ENCODE results near the gene CYP2F1.

CYP2F1 gene

GRCh38 chr19:41174297-41174928, 60.2 kb downstream of the CYP2F1 start:
- TF ChIP-seq, protein P1, sequence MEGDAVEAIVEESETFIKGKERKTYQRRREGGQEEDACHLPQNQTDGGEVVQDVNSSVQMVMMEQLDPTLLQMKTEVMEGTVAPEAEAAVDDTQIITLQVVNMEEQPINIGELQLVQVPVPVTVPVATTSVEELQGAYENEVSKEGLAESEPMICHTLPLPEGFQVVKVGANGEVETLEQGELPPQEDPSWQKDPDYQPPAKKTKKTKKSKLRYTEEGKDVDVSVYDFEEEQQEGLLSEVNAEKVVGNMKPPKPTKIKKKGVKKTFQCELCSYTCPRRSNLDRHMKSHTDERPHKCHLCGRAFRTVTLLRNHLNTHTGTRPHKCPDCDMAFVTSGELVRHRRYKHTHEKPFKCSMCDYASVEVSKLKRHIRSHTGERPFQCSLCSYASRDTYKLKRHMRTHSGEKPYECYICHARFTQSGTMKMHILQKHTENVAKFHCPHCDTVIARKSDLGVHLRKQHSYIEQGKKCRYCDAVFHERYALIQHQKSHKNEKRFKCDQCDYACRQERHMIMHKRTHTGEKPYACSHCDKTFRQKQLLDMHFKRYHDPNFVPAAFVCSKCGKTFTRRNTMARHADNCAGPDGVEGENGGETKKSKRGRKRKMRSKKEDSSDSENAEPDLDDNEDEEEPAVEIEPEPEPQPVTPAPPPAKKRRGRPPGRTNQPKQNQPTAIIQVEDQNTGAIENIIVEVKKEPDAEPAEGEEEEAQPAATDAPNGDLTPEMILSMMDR (conservative IDR thresholded peaks at IDR 0.05) = no peak
- no peak for TF ChIP-seq ZFX (IDR thresholded peaks at IDR 0.05)
- no peak overlapping the region for H3K27ac ChIP-seq

GRCh38 chr19:41175801-41176777, 61.9 kb downstream of the CYP2F1 start:
- H3K27ac ChIP-seq = no peak overlapping the region
- TF ChIP-seq, protein P1 (conservative IDR thresholded peaks at IDR 0.05) = no peak
- TF ChIP-seq ZFX (IDR thresholded peaks at IDR 0.05) = no peak
